ENCODE data around the gene LCTL. TPM values are rescaled to one million over a fixed set of nuclear protein-coding genes. Genes with fewer than 3 reads are reported as not detected.
A peak's percentile ranks its signal among the peaks of the same experiment; 100 is the strongest.

LCTL gene
- total RNA-seq, 1 experiment from 2014 or later: not detected

- Histone ChIP-seq H3K9me2 (ENCODE audit: insufficient read depth) (no peaks in the 10 kb centered on the region), H3K79me2 (ENCODE audit: insufficient read depth, low read length) (no peaks in the 10 kb centered on the region), H3K4me3 (replicated peaks in 1 of 2; ENCODE audit: low read depth in 1 of 2, low read length in 2 of 2) (peak overlapping the region; percentile 30 to 37), H3K36me3 (ENCODE audit: control insufficient read depth in 1 of 2, insufficient read depth in 2 of 2, low read length in 2 of 2) (no peaks in the 10 kb centered on the region), H2AFZ (ENCODE audit: low read depth, low read length, poor library complexity, severe bottlenecking) (peak overlapping the region; percentile 60), H3K27me3 (ENCODE audit: insufficient read depth, low read length) (no peaks in the 10 kb centered on the region), H3K4me2 (ENCODE audit: low read length) (peak overlapping the region; percentile 62), H3K9ac (ENCODE audit: low read length) (no peak overlapping the region), H3K4me1 (ENCODE audit: control insufficient read depth in 1 of 2, insufficient read depth in 2 of 2, low read length in 2 of 2) (peaks cover 0 to 10% of the 10 kb centered on the region in 2 experiments; a peak in 2 of 4 replicates), H4K20me1 (ENCODE audit: insufficient read depth) (no peaks in the 10 kb centered on the region), H3K9me3 (ENCODE audit: control insufficient read depth in 1 of 2, insufficient read depth in 1 of 2, low read depth in 1 of 2, low read length in 2 of 2) (no peaks in the 10 kb centered on the region), H3K27ac (ENCODE audit: low read depth, low read length) (no peak overlapping the region; the same call in 1 of the 2 replicates)
- ATAC-seq (peak; percentile 95), DNase-seq (ENCODE audit: low read depth, low spot score) (peak; percentile 42)
- no peak for TF ChIP-seq FOSL1 (IDR thresholded peaks at IDR 0.05; ENCODE audit: low read depth)
- no peak for TF ChIP-seq JUND (IDR thresholded peaks at IDR 0.05)
- TF ChIP-seq EZH2 (IDR thresholded peaks at IDR 0.05): no peak
- TF ChIP-seq SP1 (IDR thresholded peaks at IDR 0.05; ENCODE audit: low read depth): peak; percentile 28; the same call in 1 of the 2 replicates
- TF ChIP-seq SIN3A (IDR thresholded peaks at IDR 0.05; ENCODE audit: low read depth): no peak
- TF ChIP-seq TCF7L2 (IDR thresholded peaks at IDR 0.05; ENCODE audit: borderline replicate concordance, extremely low read depth, insufficient read depth, insufficient read length): no peak
- no peak; a peak in 1 of 6 replicates for TF ChIP-seq CTCF (IDR thresholded peaks at IDR 0.05 in 2 of 3, conservative IDR thresholded peaks at IDR 0.05 in 1 of 3; ENCODE audit: borderline replicate concordance in 1 of 3, insufficient read depth in 1 of 3, low read depth in 2 of 3, low read length in 2 of 3)
- no peak for TF ChIP-seq YY1 (IDR thresholded peaks at IDR 0.05; ENCODE audit: extremely low read depth, insufficient replicate concordance, low read depth, low read length)
- TF ChIP-seq RAD21 (IDR thresholded peaks at IDR 0.05; ENCODE audit: low read depth): no peak
- TF ChIP-seq, protein P1, sequence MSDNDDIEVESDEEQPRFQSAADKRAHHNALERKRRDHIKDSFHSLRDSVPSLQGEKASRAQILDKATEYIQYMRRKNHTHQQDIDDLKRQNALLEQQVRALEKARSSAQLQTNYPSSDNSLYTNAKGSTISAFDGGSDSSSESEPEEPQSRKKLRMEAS (IDR thresholded peaks at IDR 0.05): no peak
- no peak for TF ChIP-seq EGR1 (IDR thresholded peaks at IDR 0.05; ENCODE audit: low read depth)
- no peak for TF ChIP-seq POLR2AphosphoS5 (IDR thresholded peaks at IDR 0.05; ENCODE audit: low read depth, low read length)
- no peak for TF ChIP-seq CBX3 (IDR thresholded peaks at IDR 0.05; ENCODE audit: low read depth)
- no peak for TF ChIP-seq ZBTB33 (IDR thresholded peaks at IDR 0.05; ENCODE audit: extremely low read depth, insufficient replicate concordance, low read length)
- no peak for TF ChIP-seq ZNF274 (IDR thresholded peaks at IDR 0.05; ENCODE audit: low read depth, low read length)
- TF ChIP-seq EZH2phosphoT487 (IDR thresholded peaks at IDR 0.05; ENCODE audit: borderline replicate concordance): no peak
- TF ChIP-seq CEBPB (IDR thresholded peaks at IDR 0.05; ENCODE audit: low read depth): no peak
- TF ChIP-seq ELF1 (IDR thresholded peaks at IDR 0.05; ENCODE audit: borderline replicate concordance, low read depth): peak; percentile 65
- peak; percentile 19 for TF ChIP-seq POLR2A (IDR thresholded peaks at IDR 0.05; ENCODE audit: borderline replicate concordance, extremely low read depth, insufficient read depth, insufficient read length)
- BruUV-seq (replicated peaks): no TSS peak
- CTCF ChIA-PET: interaction anchor here (1.3 kb wide), 1 partner anchor 16 kb away, joined by 6 read pairs; no protein-coding TSS in a partner anchor
- intact Hi-C loops (cut with micrococcal nuclease): no loop called here
- POLR2A ChIA-PET: no interaction called here
- RAD21 ChIA-PET (ENCODE audit: low non-redundant PET in 1 of 2, low total read pairs in 2 of 2, uncharacterized antibody in 2 of 2, unreplicated experiment in 2 of 2): no interaction called here
Observed at GRCh38 chr15:66588971-66589370, 23.2 kb upstream of the LCTL start.
